Medulla oblongata (tissue), 1 donor: ENCODE results near the gene PDE4B.
"Not testable (repeated sequence)": the region's sequence is repeated elsewhere in the genome, so short reads cannot be mapped to it uniquely, and the experiment has no call there.

Source experiments
- DNase-seq: peaks from one replicate; pipeline ENCODE4 v3.0.0-alpha.2; 2015; ENCODE audit errors: extremely low spot score

PDE4B gene

DNA sequence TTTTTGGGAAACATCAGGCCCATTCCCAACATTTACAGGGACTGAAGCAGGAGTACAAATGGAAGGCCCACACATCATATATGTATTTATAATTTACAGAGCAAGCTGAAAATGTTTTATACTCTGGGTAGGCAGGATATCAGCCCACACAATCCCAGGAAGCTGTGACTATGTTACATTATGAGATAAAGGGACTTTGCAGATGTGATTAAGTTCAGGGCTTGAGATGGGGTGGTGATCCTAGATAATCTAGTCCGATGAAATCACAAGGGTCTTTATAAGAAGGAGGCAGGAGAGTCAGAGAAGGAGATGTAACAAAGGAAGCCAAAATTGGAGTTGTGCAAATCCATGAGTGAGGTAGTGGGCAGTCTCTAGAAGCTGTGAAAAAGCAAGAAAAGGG, 160.5 kb downstream of the PDE4B start:
- no peak for DNase-seq

DNA sequence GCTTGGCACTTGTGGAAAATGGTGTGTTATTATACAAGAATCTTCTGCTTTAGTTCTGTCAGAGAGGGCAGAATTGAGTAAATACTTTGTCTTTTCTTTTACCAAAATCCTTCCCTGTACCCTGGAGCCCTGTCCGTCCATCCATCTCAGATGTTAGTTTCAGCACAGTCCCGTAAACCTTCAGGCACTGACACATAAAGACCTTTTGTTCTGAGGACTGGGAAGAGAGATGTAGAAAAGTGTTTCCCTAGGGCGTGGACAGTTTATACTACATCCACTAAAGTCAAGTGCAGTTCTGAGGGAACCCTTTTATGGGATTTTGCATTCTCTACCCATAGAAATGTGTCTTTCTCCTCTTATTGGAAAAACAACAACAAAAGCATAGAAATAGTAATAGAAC, 162.4 kb downstream of the PDE4B start:
- peak; percentile 63 for DNase-seq

DNA sequence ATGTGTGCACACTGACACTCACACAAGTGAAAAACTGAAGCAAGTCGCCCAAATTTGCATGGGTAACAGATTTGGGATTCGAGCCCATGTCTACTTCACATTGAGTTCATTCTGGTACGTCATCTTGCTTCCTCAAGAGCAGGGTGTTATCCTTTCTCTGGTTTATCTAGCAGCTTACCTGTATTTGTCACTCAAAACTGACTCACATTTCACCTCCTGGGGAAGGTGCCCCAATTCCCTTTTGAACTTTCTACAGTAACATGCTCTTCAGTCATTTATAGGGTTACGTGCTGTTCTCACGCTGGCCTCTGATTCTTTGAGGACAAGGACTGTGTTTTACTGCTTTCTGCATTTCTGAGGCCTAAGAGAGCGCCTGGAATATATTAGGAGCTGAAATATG, 162.8 kb downstream of the PDE4B start:
- DNase-seq, result no peak

DNA sequence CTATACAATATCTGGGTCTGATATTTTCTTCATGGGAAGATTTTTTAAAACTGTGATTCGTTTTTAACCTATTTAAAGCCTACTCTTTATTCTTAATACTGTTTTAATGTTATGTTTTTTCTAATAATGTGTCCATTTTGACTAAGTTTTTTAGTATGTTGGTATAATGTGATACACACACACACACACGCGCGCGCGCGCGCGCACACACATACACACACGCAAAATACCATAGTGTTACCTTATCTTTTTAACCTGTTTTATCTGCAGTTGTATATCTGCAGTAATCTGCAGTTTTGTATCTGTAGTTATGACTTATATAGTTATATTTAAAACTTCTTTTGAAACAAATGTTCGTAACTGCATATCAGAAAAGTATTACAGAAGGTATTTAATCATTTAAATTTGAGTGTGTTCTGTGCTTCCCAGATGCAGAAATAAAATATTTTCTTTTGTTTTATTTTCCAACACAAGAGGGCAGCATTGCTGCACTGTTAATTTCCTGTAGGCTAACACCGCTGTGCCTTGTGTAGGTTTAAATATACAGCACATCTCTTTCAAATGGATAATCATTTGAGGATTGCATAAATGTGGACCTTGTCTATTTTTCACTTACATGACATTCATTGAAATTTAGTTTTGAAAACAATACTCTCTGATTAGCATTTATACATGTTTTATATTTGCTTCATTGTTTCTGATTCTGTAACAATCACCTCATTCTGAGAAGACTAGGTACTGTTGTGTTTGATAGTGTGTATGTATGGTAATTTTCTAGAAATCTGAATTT, 166.1 kb downstream of the PDE4B start:
- peak; percentile 86 for DNase-seq

- DNase-seq, result peak; percentile 53
Measured at GRCh38 chr1:65959896-65960567, 167.3 kb downstream of the PDE4B start.

DNA sequence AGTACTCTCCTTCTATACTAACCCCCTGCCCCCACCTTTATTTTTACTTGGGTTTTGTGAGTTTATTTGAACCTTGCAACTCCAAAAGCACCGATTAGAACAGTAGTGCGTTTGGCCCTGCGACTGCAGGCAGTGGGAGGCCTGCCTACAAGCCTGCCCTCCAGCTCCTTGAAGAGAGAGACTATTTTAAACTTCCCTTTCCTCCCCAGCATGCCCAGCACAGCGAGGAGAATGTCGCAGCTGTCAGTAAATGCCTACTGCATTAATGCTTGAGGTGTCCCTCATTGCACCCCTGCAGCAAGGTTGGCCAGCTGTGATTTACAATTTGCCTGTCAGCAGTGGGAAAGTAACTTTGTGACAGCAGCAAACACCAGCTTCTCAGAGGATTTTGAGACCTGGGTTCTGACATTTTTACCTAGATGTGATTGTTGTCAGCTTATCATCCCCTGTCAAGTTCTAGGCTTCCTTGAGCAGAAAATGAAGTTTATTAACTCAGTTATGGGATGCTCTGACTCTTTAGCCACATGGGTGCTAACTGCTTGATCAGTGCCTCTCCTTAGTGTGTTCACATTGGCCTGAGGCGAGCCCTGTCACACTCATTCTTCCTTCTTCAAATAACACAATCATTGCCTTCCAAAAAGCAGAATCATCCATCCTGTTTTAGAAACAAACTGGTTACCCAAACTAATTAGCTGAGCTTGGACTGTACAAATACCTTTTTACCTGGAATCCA, 170.6 kb downstream of the PDE4B start:
- peak; percentile 55 for DNase-seq

- peak; percentile 43 for DNase-seq
Measured at GRCh38 chr1:65964123-65964522, 171.4 kb downstream of the PDE4B start.

GRCh38 chr1:65965112-65965996, 172.7 kb downstream of the PDE4B start:
- DNase-seq, result peak; percentile 69

- DNase-seq, result not testable (repeated sequence)
Measured at GRCh38 chr1:65967492-65967891, 174.8 kb downstream of the PDE4B start.

GRCh38 chr1:65971547-65971946, 178.9 kb downstream of the PDE4B start:
- DNase-seq, result no peak

- no peak for DNase-seq
Measured at GRCh38 chr1:65975708-65976107, 183.0 kb downstream of the PDE4B start.

- DNase-seq, result peak; percentile 96
Measured at GRCh38 chr1:65979136-65980044, 186.7 kb downstream of the PDE4B start.

DNA sequence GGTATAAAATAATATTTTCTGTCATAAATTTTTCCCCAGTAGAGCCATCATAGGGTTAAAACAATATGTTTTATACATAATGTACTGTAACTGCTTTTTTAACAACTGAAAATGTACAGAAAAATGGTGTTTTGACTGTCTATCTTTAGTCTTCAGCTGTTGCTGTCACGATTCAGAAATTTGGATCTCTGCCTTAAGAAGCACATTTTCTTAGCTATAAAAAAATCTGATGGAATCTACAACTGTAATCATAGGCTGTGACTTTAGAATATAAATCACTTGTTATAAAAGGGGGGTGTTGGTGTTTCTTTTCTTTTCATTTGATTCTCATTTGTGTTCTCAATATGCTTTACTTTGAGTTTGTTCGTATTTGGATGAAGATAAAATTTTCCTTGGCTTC, 187.5 kb downstream of the PDE4B start:
- peak; percentile 15 for DNase-seq

DNA sequence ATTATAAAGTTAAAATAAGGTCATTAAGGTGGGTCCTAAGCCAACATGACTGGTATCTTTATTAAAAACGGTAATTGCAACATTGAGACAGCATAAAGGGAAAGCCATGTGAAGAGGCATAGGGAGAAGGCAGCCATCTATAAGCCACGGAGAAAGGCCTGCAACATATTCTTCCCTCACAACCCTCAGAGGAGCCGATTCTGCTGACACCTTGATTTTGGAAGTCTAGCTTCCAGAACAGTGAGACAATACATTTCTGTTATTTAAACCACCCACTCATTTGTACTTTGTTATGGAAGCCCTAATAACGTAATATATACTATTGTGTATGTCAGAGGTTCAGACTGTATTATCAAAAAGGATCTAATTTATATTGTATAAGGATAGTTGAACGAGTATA, 190.8 kb downstream of the PDE4B start:
- DNase-seq, result no peak

DNA sequence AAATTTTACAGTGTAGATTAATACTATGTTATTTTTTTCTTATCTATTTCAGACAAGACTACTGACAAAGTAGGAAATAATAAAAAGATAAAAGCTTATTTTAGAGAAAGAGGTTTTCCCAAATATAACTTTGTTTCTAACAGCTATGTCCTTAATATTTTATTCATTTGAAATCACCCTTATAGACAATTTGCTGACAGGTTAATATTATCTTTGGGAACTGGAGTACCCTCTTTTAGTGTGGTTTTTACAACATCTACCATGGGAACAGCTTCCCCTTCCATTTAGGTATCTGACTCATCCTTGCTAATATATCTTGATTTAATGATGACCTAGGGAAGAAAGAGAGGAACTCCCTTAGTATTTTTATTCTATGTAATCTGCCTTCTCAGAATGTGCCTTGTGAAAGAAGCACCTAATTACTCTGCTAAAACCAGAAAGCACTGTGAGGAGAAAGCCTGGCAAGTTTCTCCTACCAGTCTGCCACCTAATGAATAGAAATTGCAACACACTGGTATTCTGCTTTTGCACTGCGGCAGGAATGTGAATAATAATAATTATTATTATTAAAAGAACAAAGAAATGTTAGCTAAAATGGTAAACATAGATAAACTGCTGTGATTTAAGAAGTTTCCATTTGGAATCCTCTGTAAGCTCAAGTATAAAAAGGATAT, 192.8 kb downstream of the PDE4B start:
- DNase-seq, result peak; percentile 68

DNA sequence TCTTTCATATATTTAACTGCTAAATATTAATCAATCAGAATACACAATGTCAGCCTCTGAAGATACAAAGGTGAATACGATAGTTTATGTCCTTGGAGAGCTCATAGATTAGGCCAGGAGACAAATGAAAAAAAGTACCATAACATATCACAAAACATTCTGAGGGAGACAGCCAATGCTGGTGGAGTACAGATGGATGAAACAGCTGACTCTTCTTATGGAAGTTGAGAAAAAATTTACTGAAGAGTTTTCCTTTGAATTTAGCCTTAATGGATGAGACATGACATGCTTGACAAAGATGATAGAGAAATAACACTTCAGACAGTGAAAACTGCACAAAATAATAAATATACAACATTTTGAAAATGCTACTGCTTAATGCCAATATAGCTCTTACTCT, 193.5 kb downstream of the PDE4B start:
- peak; percentile 22 for DNase-seq

GRCh38 chr1:65990161-65990560, 197.5 kb downstream of the PDE4B start:
- no peak for DNase-seq

GRCh38 chr1:65991694-65992093, 199.0 kb downstream of the PDE4B start:
- peak; percentile 60 for DNase-seq

- peak; percentile 89 for DNase-seq
Measured at GRCh38 chr1:65992165-65992821, 199.6 kb downstream of the PDE4B start.
